Central memory CD4-positive, alpha-beta T cell (primary cell): ENCODE measurements around the gene CDYL.

ENCODE experiments used
- DNase-seq: peaks from one replicate; pipeline ENCODE4 v3.0.0; 2022

The CDYL gene

DNA sequence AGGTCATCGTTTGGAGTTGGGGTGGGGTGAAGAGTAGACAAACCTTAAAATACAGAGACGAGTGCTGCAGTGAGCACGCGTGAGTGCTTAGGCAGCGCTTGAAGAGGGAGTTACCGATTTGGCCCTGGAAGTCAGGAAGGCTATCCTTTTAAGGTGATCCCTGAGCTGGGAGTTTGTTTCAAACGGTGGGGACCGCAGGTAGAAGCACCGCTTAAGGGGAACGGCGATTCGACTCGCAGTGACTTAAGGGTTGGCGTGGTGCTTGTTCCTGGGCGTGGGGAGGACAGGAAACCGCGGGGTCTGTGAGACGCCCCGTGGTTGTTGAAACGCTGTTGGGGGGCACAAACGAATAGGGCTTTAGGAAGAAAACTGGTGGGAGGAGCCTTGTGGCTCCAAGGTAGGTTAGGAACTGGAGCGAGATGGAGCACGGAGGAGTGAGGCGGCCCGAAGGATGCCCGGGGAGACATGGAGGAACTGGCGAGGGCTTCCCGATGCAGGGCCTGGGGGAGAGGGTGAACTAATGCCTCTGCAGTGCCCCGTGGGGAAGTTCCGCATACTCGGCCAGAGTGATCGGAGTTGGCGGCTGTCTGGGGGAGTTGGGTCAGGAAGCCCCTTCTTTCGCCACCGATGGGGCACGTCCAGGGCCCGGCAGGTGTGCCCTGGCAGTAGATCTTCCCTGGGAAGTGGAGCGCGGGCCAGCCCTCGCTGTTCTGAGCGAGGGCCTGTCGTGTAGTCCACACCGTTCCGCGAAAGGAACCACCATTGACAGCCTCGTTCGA is 1.3 kb upstream of the CDYL start:
- DNase-seq: peak; percentile 33

GRCh38 chr6:4775494-4776130 is 592 bp upstream of the CDYL start:
- peak; percentile 70 for DNase-seq

DNA sequence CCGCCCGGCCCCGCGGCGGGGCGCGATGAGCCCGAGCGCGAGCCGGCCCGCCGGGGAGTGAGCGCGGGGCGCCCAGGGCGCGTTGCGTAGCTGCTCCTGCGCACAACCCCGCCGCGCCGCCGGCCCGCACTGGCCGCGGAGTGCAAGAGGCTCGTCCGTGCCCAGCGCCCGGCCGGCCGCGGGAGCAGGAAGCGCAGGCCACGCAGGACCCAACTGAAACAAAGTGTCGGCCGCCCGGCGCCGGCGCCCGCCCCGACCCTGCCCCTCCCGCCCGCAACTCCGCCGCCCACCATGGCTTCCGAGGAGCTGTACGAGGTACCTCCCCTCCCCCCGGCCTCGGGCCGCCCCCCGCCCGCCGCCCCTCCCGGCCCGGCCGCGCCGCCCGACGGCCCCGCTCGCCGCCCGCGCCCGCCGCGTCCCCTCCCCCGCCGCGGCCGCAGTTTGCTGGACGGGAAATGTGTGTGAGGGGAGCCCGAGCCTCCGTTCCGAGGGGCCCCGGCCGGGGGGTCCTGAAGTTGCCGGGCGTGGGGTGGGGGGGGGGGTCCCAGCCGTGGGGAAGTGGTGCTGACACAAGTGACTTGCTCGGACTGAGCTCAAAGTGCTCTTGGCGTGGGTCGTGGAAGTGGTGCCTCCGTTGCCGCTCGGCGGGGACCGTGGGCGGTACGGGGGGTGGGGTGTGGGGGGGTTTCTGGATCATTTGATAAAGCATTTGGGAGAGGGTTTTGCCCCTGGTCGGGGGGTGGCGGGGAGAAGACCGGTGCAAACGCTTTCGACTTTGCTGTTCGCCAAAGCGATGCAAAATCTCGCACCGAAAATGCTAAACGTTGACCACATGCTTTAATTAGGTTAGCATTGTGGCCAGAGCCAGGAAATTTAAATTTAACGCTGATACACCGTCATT is 539 bp downstream of the CDYL start:
- DNase-seq: peak; percentile 8

- DNase-seq: no peak
Observed at GRCh38 chr6:4777394-4777935, 1.3 kb downstream of the CDYL start.

GRCh38 chr6:4778086-4778485 is 1.9 kb downstream of the CDYL start:
- DNase-seq: no peak

DNA sequence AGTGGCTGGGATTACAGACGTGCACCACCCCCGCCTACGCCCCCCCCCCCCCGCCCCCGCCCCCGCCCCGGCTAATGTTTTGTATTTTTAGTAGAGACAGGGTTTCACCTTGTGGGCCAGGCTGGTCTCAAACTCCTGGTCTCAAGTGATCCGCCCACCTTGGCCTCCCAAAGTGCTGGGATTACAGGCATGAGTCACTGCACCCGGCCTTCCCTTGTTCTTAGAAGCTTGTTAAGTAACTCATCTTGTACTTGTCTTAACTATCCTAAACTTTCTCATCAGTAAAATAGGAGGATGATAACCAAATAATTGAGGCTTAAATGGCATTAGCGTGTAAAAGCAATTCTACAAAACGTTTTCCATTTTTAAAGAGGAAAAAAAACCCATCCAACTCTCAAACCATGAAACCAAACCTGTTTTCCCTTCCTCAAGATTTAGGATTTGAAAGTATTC is 4.2 kb downstream of the CDYL start:
- no peak for DNase-seq

DNA sequence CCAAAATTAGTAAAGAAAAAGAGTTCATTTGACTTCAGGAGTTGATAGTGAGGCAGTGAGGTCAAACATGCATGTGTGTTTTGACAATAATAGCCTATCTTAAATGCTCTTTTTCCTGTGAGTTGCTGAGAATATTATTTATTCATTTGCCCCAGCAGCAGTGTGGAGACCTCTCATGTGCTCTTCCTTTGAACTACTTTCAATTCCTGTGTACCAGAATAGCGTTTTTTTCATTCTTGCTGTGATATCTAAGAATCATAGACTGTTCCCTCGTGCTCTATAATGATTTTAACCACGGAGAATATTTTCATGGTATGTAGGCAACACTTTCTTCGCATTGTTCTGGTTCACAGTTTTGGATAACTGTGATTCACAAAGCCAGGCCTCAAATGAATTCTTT is 5.2 kb downstream of the CDYL start:
- DNase-seq: no peak

- DNase-seq: no peak
Observed at GRCh38 chr6:4781967-4782575, 5.9 kb downstream of the CDYL start.

DNA sequence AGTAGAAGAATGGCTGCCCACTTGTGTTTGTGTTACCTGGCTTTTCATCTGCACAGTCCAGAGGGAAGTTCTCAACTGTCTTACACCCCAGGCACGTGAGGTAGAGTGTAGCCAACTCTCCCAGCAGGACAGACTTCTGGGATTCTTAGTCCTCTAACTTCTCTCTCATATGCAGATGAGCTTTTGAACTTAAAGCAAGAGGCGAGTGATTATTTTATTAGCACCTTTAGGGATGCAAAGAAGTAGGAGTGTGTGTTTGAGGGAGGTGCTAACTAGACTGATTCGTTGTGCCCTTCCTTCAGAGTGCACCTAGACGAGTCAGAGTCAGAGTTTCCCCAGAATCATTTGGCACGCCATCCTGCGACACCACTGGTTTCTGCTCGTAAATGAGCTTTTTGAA is 10.8 kb downstream of the CDYL start:
- DNase-seq: no peak

GRCh38 chr6:4788482-4788881 is 12.3 kb downstream of the CDYL start:
- DNase-seq: no peak

DNA sequence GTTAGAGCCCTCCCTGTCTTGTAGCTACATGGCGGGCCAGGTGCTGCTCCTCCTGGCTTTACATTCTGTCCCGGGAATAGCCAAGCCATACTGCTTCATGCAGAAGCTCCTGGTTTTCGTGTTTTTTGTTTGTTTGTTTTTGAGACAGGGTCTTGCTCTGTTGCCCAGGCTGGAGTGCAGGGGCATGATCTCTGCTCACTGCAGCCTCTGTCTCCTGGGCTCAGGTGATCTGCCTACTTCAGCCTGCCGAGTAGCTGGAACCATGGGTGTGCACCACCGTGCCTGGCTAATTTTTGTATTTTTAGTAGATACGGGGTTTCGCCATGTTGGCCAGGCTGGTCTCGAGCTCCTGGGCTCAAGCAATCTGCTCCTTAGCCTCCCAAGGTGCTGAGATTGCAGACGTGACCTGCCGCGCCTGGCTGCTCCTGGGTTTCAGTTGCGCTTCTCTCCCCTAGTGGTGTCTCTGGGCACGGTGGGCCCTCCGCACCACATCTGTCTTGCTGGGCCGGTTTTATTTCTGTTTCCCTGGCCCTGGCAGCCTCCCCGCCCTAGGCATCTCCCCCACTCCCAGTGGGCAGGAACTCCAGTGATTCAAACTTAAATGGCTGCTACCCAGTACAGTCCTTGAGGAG is 12.9 kb downstream of the CDYL start:
- no peak for DNase-seq

DNA sequence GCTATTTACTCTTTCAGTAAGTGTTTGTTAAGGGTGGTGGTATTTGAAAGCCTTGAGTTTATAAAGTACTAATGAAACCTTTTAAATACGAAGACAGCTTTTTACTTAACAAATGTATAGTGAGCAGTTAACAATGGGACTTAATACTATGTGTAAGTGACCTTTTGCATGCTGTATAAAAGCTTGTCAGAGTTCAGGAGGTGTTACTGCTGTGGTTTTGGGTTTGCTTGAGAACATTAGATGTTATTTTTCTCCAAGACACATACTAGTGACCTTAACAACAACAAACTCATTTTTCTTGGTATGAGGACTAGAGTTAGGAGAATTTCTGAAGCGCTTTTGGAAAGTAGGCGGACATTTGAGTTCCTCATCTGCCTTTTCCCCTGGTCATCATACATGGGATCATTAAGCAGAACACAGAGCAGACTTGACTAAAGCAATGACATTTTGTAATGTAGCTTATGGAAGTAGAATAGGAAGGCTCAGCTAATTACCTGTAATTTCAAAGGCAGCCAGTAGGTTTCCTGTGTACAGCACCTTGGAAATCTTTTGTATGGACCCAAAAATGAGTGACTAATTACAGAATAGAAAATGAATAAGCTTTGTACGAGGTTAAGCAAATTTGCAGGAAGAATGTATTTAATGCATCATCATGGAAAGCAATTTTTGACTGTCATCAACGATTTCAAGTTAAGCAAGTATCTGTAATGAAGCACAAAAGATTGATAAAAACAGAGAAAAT is 14.1 kb downstream of the CDYL start:
- no peak for DNase-seq

- DNase-seq: no peak
Observed at GRCh38 chr6:4794140-4794707, 18.0 kb downstream of the CDYL start.

DNA sequence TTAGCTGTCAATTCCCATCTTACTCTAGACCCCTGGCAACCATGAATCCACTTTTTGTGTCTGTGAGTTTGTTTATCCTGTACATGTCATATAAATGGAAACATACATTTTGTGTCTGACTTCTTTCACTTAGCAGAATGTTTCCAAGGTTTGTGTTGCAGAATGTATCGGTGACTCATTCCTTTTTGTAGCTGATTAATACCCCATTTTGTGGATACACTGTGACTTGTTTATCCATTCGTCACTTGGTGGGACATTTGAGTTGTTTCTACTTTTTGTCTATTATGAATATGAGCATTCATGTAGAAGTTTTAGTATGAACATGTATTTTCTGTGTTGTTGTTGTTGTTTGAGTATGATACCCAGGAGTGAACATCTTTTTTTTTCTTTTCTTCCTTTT is 21.4 kb downstream of the CDYL start:
- no peak for DNase-seq

DNA sequence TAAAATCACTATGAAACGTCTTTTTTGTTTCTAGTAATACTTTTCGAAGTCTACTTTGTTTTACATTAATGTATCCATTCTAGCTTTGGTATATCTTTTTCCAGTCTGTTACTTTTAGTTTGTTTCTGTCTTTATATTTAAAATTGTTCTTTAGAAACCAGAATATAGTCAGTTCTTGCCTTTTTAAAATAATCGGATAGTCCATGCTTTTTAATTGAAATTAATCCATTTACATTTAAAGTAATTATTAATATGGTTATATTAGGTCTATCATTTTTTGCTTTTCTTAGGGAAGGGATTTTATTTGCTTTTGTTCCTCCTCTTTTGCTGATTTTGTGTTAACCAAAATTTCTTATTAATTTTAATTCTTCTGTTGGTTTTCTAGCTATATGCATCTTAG is 23.7 kb downstream of the CDYL start:
- DNase-seq: no peak

- DNase-seq: no peak
Observed at GRCh38 chr6:4800662-4801061, 24.5 kb downstream of the CDYL start.

DNA sequence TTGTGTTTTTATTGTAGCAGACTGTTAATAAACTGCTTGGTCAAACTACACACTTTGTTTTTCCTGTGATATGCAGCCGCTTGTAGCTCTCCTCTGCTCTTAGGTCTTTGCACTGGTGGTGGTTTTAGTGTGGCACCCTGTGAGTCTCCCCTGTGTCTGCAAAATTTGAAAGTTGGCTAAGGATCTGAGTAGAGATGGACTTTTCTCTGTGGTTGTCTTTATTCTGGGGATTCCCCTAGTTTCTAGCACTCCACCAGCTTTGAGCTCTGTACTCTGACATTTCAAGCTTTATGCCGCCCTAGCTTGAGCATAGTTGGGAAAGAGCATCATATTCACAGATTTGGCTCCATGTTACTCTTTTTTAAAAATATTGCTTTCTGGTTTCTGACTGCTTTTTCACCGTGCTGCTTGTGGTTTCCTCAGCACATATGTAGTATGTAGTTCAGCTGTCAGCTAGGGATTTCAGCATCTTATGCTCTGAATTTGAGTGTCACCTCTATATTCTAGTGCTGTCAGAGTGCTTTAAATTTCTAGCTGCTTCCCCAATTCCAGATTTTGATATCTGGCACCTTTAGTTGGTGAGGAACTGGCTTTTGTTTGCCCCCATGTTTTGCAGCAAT is 25.4 kb downstream of the CDYL start:
- DNase-seq: no peak

DNA sequence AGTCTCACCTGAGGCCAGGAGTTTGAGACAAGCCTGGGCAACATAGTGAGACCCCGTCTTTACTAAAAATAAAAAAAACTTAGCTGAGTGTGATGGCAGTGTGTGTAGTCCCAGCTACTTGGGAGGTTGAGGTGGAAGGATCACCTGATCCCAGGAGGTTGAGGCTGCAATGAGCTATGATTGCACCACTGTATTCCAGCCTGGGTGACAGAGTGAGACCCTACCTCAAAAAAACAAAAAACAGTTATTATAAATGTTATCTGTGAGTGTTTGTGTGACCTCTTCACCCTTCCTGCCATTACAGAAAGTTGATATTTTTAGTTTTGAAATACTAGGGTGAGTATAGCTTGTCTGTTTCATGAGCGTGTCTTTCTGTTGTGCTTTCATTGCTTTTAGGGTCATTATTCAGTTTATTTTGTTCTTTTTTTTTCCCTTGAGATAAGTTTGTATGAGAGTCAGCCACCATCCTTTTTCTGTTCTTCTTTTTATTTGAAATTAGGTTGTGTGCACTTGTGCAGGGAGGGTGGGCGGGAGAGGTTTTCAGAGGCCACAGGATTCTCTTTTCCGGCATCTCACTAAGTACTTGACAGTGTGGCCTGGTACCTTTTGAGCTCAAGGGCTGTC is 26.2 kb downstream of the CDYL start:
- DNase-seq: no peak

DNA sequence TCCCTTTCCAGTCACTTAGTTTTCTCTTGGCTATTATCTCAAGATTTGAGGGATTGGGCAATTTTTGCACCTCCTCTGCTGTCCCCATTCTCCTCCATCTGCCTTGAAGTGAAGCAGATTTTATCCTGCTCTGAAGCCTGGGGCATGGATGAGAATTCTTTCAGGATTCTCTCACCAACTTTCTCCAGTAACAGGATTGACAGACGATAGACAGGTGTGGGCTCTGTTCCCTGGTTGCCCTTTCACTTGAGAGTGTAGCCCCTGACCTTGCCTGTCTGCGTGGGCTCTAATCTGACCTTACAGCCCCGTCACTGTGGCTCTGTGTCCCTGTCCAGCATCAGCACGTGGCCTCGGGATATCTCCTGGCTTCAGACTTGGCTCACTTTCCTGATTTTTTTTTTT is 27.1 kb downstream of the CDYL start:
- no peak for DNase-seq

DNA sequence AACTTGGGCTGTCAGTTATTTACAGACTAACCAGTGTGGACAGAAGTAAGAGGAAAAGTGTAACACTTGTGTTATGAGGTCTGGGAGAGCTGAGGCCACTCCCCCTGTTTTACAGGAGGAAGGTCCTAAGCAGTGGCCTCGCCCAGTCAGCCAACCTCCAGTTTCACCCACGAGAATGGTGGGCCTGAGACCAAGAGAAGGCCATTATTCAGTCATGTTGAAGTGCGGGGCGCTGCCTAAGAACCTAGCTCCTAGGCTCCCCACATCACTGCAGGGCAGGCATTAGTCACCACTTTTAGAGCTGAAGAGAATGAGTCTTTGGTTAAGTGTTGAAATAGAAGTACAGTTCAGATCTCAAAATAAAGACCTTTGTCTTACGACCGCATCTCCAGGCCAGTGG is 27.9 kb downstream of the CDYL start:
- DNase-seq: no peak
